DMS 273 (cell line): ENCODE measurements around the gene CACNB1.

ENCODE experiments used
- DNase-seq: peaks from one replicate; lab custom pipeline; 2025; ENCODE audit not compliant: unreplicated experiment; lab: John Stamatoyannopoulos, UW

Gene CACNB1

DNA sequence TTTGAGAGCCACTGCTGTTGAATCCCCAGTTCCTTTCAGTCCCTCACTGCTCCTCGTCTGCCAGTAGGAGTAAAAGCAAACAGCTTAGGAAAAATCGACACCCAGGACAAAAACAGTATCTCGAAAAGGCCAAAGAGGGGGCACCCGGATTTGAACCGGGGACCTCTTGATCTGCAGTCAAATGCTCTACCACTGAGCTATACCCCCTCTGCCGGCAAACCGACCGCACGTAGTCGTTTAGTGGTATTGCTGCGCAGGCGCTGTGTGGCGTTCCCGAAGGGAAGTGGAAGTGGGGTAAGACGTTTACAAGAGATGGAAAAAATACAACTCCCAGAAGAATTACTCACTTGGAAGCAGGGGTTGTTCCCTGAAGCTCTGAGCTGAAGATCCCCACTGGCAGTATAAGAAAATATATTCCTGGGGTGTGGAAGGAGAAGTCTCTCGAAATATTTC lies 43.8 kb downstream of the CACNB1 start:
- peak; percentile 94 for DNase-seq

- peak; percentile 70 for DNase-seq
Observed at GRCh38 chr17:39151943-39152818, 45.3 kb downstream of the CACNB1 start.

GRCh38 chr17:39151150-39151942 lies 46.1 kb downstream of the CACNB1 start, which contains the start of gene PLXDC1:
TSS of gene PLXDC1 (minus strand) at chr17:39151637. CDS start at chr17:39151437, 200 bp downstream.
- peak; percentile 46 for DNase-seq

- no peak for DNase-seq
Observed at GRCh38 chr17:39150795-39151149, 46.7 kb downstream of the CACNB1 start.

DNA sequence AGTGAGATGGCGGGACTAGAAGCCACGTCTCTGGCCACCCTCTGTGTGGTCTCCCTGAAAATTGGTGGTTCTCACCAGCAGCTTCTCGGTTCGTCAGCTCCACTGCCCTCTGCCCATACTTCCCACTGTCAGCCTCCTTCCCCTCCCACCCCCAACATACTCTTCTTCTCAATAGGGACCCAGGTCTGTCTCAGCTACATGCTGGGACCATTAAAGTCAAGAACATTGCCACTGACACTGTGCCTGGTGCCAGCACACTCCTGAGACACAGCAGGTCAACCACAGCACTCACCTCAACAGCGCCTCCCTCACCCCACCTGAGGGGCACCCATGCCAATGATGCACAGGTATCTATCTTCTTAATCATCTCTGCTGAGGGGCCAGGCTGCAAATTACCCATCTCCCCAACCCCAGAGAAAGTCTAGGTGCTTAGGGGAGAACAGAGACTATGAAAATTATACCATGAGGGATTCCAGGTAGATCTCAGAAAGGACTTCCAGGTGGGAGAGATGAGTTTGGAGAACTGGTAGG lies 47.3 kb downstream of the CACNB1 start:
- no peak for DNase-seq

DNA sequence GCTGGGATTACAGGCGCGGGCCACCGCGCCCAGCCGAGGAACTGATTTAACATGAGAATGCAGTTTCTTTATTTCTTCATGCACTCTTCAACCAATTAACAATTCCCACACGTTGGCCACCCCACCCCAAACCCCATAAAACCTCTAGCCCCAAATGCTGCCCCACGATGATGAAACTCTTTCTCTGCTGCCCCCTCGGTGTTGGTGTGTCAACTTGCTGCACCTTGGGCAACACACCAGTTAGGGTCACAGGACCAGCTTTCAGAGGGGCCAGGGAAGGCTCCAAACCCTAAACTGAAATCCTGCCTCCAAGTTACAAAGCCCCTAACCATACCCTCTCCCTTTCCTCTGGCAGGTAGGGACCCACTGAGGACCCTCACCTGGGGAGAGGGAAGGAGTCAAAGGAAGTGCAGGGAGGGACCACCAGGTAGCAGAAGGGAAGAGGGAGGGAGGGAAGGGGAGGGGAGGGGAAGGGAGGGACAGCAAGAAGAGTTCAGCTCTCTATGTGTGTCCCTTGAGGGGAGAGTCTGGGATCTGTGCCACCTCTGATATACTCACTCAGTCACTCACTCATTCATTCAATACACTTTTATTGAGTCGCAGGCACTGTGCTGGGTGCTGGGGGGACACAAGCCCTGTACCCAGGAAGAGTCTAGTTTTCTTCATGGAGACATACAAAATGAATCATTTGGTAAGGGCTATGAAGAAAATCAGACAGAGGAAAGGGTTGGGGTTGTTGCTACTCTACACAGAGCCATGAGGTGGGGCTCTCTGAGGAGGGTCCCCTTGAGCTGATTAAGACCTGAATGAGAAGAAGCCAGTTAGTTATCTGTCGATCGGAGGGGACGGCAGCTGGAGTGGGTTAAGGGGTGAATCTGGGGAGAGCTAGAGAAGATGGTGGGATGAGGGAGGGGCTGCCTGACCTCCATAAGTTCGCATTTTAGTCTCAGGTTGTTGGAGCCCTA lies 50.0 kb downstream of the CACNB1 start:
- no peak for DNase-seq

DNA sequence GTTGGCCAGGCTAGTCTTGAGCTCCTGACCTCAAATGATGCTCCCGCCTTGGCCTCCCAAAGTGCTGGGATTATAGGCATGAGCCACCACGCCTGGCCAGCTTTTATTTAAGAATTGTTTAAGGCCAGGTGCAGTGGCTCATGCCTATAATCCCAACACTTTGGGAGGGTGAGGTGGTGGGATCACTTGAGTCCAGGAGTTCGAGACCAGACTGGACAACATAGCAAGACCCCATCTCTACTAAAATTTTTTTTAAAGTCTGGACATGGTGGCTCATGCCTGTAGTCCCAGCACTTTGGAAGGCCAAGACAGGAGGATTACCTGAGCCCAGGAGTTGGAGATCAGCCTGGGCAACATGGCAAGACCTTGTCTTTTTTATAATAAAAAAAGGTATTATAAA lies 51.2 kb downstream of the CACNB1 start:
- DNase-seq = no peak

DNA sequence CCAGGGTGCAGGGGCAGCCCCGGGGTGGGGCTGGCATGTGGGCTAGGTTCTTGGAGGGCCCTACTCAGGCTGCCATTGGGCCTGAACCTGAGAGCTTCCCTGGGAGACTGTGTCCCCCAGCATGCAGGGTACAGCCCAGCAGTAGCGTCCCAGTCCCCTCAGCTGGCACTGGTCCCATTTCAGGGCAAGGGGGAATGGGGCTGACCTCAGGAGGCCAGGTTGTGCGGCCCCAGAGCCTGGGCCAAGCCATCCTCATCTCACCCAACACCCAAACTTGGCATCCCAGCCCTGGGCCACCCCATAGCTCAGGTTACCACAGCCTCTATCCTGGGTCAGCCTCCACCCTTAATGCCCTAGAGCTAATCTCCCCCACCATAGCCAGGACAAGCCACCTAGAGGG lies 52.3 kb downstream of the CACNB1 start:
- DNase-seq = no peak

DNA sequence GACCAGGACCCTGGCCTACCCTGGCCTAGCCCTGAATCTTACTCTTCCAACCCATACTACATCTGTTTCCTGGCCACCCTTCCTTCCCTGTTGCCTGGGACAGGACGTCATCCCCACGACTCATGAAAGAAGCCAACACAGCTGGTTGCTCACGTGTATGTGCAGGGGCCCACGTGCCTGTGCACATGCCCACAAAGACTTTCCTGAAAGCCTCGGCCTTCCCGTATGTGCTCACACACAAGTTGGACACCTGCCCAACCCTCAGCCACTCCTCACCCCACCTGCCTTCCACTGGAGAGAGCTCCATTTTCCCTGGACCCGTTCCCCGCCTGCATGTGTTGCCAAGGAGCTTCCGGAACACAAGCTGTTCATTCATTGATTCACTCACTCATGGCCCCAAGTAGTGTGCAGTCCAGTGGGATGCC lies 53.0 kb downstream of the CACNB1 start:
- DNase-seq = peak; percentile 95

DNA sequence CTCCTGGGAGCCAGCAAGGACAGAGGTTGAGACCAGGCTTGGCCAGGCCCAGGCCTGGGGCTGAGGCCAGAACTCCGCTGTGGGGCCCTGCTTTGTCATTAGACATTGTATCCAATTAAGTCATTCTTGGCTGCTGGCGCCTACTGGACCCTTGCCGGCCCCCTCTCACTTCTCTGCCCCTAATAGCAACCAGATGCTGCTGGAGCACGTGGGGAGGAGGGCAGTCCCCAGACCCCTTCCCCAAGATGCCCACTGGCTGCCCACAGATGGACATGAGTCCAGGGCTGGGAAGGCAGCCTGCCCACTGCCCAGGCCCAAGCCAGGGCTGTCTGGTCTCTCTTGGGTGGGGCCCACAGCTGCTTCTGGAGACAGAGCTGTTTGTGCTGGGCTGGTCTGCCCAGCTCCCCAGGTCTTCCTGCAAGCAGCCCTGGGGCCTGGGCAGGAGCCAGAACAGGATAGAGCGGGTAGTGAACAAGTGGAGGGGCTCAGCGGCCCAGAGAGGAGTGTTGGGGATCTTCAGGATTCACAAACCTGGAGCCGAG lies 53.8 kb downstream of the CACNB1 start:
- DNase-seq = no peak

DNA sequence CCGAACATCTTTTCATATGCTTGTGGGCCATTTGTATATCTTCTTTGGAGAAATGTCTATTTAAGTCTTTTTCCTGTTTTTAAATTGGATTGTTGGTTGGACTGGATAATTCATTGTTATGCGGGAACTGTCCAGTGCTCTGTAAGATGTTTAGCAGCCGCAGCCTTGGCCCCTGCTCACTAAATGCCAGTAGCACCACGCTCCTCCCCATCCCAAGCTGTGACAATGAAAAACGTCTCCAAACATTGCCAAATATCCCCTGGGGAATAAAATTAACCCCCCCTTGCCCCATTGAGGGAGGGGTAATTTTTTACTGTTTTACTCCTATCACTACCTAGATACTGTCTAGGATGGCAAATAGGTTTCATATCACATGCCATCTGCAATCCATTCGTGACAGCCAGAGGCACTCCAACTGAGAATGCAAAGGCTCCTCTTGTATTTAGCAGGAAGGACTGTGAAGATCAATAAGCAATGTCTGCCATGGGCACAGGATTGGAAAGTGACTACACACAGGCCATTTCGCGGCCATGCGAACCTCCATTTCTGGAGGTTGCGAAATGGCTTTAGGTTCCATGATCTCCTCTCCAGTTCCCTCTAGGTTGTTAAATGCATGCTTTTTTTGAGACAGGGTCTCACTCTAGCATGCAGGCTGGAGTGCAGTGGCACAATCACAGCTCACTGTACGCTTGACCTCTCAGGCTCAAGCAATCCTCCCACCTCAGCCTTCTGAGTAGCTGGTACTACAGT lies 55.4 kb downstream of the CACNB1 start:
- no peak for DNase-seq

GRCh38 chr17:39141294-39141693 lies 56.2 kb downstream of the CACNB1 start:
- DNase-seq = no peak

- DNase-seq = no peak
Observed at GRCh38 chr17:39139561-39139960, 57.9 kb downstream of the CACNB1 start.

GRCh38 chr17:39139161-39139511 lies 58.3 kb downstream of the CACNB1 start:
- DNase-seq = no peak

DNA sequence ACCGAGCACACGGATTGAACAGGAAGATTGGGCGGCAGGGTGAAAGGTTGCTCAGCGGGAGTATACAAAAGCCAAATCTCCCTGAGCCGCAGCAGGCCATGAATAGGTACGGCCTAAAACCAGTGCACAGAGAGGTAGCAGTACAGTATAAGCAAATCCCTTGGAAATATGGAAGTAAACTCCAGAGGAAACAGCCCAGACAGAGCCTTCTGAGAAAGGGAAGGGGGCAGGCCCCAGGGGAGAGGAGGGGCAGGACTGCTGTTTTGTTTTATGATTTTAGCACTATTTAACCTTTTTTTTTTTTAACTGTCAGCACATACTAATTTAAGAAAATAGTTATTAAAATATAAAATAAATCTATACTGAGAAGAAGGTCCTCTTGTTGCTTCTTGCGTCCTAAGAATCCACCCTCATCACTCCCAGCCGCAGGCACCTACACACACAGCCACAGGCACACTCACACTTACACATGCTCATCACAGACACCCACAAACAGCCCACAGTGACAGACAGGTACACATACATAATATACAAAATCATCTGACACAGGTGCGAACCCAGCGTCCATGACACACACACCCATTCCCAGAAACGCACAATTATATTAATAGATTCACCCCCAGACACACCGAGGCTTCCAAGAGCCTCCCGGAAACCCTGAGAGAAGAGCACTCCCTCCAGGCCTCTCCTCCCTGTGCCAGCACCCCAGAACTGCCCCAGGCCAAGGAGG lies 58.9 kb downstream of the CACNB1 start:
- no peak for DNase-seq

DNA sequence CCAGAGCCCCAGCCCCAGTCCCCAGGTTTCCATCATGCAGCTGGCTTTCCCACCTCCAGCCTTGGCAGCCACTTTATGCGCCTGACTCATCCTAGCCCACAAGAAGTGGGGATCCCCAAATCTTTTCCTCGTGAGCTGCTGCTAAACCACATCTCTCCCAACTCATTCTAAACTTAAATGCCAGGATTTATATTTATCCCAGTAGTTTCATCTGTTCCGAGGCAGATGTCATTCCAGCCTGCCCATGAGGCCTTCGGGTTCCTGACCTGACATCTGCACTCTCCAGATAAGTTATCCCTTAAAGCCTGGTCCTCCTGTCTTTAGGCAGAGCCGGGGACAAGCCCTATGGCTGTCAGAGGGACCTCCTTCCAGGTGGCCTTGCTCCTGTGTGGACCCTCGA lies 62.6 kb downstream of the CACNB1 start:
- no peak for DNase-seq

GRCh38 chr17:39132192-39132610 lies 65.3 kb downstream of the CACNB1 start:
- no peak for DNase-seq

GRCh38 chr17:39131616-39132015 lies 65.9 kb downstream of the CACNB1 start:
- no peak for DNase-seq

DNA sequence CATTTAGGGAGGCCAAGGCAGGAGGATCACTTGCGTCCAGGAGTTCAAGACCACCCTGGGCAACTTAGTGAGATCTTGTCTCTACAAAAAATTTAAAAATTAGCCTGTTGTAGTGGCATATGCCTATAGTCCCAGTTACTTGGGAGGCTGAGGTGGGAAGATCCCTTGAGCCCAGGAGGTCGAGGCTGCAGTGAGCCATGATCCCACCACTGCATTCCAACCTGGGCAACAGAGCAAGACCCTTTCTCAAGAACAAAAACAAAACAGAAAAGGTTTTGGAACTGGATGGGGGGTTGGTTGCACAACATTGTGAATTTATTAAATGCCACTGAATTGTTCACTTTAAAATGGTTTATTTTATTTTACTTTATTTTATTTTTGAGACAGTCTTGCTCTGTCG lies 67.3 kb downstream of the CACNB1 start:
- no peak for DNase-seq
